HG03565 (cell line): Measurements from ENCODE around the gene RCN1.
"Not testable (repeated sequence)": the region's sequence is repeated elsewhere in the genome, so short reads cannot be mapped to it uniquely, and the experiment has no call there.

Source experiments
- ATAC-seq: cut with Tn5 transposase; IDR thresholded peaks from one replicate; pipeline ENCODE4 v1.9.1; 2021; ENCODE audit warnings: mild to moderate bottlenecking, moderate library complexity; ENCODE audit not compliant: unreplicated experiment

Gene RCN1

DNA sequence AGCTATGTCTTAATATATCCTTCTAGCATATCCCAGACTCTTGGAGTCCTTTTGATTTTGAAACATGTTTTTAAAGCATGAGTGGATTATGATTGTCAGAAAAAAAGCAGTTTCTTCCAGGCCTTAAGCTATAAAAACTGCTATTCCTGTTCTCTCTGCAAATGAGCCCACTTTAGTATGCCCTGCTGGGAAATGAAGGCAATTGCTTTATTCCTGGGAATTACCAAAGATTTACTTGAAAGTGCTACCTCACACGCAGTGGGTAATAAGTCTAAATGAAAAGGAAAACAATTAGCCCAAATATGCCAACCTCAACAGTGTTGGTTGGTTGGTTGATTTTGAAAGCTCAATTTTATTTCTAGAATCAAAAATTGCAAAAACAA, 17.2 kb upstream of the RCN1 start:
- no peak for ATAC-seq

GRCh38 chr11:32079553-32079952, 11.3 kb upstream of the RCN1 start:
- ATAC-seq: no peak

GRCh38 chr11:32080361-32080980, 10.4 kb upstream of the RCN1 start:
- ATAC-seq: no peak

- ATAC-seq: no peak
Measured at GRCh38 chr11:32081129-32081641, 9.7 kb upstream of the RCN1 start.

- ATAC-seq: no peak
Measured at GRCh38 chr11:32081901-32082300, 9.0 kb upstream of the RCN1 start.

DNA sequence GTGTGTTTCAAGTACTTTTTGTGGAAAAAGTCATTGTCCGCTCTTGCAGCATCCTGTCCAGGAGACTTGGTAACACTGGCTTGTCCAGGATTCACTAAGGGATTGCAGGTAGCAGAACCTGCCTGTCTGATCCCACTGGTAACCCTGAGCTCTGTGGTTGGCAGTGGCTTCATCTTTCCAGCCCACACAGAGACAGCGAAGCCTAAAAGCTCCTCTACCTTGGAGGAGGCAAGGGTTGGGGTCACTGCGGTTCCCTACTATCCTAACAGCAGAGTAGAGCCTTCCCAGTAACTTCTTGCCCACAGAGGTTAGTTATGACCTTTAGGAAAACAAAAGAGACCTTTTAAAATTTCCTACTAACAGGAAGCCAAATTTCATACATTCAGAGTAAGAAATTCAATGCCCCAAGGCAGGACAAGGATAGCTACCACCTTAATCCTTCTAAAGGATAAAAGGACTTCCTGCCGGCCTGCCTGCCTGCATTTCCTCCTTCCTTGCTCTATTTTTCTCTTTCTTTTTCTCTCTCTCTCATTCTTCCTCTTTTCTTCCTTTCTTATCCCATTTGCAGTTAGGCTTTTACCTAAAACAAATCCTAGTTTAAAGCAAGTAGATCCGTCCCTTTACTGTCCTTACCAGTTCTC, 8.4 kb upstream of the RCN1 start:
- ATAC-seq: no peak

GRCh38 chr11:32087597-32087996, 3.3 kb upstream of the RCN1 start:
- no peak for ATAC-seq

DNA sequence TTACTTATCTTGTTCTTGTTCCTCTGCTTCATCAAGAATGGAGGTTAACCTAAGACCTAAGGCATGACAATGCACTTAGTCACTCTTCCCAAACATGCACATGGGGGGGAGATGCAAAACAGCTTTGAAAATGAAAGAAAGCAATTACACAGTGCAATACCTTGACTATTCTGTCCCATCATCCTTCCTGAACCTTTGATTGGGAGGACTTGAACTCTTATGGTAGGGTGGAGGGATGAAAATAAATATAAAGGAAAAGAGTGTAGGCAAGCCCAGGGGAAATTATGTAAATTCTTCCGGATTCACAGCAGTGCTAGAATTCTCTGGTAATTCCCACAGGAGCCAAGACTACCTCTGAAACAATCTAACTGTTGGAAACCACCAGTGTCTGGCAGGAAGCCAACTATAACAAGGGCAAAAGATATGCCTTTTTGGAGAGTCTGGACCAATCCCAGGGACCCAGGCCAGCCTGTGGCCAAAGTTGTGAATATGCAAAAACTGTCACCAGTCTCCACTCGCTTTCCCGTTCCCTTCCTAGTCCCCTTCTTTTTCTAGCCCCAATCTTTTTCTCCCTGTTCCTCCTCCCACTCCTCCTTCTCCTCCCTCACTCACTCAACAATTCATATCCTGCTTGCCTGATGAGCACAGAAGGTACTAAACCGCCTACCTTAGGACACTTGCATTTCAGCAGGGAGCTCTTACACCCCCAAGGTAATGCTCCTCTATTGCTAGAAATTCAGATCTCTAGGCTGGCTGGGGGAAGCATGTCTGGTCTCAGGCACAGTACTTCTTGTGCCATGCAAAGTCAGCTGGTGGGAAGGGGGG, 2.5 kb upstream of the RCN1 start:
- peak; percentile 21 for ATAC-seq

DNA sequence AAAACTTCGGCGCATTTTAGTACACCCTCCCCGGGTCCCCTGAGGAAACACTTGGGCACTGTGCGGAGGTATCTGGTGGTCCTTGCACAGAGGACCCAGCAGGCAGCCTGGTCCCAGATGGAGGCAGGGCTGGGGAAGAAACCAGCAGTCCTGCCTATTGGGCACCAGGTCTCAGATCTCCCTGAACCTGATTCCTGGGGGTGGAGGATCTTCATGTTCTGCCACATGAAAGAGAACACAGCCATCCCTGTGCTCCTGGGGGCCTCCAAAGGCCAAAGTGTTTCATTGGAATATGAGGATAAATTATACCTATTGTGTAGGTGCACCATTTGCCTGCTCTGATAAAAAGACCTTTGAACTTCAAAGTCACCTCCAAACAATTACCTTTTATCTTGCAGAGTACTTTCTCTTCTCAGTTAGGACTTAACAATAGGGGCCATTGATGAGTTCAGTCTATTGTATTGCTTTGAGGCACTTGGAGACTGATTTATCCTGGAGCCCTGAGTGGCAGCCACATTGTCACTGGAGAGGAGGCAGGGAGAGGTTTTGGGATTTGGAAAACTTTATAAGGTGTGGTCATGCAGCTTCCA, 1.8 kb downstream of the RCN1 start:
- ATAC-seq: no peak

GRCh38 chr11:32094923-32095322, 4.0 kb downstream of the RCN1 start:
- no peak for ATAC-seq

GRCh38 chr11:32098142-32098903, 7.4 kb downstream of the RCN1 start:
- no peak for ATAC-seq

GRCh38 chr11:32099516-32099915, 8.6 kb downstream of the RCN1 start:
- no peak for ATAC-seq

- ATAC-seq: no peak
Measured at GRCh38 chr11:32100495-32100894, 9.6 kb downstream of the RCN1 start.

GRCh38 chr11:32101791-32102190, 10.9 kb downstream of the RCN1 start:
- ATAC-seq: no peak

DNA sequence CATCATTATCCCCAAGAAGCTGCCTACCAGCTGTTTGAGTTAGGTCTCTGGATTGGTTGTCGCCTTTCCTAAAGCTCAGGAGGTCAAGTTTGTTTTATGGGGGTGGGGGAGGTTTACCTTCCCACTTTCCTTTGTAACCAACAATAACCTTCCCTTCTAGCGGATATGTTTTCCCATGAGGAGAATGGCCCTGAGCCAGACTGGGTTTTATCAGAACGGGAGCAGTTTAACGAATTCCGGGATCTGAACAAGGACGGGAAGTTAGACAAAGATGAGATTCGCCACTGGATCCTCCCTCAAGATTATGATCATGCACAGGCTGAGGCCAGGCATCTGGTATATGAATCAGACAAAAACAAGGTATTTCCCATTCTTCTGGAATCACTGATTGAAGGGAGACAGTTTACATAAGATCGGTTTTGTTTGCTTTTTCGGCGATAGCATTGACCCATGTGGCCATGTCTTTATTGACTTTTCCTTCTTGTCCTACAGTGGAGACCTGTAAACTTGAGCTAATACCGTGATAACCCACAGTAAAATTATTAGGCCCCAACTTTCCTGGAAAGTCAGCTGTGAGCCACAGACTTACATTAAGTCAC, 12.3 kb downstream of the RCN1 start:
- ATAC-seq: not testable (repeated sequence)

DNA sequence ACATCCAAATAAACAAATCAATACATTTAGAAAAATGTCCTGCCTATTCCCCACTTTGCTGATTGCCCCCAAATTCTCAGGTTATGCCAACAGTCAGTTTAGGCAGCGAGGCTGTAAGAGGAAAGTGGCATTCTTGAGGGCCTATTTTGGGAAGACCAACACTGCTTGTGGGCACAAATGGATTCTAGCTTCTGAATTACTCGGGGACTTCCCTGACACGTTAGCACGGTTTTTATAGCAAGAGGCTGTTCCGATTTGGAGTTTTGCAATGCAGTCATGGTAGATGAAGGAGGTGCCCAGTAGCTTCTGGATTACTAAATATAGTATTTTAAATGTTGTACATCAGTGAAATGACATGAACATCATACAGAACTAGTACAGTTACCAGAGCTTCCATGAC, 13.1 kb downstream of the RCN1 start:
- no peak for ATAC-seq

DNA sequence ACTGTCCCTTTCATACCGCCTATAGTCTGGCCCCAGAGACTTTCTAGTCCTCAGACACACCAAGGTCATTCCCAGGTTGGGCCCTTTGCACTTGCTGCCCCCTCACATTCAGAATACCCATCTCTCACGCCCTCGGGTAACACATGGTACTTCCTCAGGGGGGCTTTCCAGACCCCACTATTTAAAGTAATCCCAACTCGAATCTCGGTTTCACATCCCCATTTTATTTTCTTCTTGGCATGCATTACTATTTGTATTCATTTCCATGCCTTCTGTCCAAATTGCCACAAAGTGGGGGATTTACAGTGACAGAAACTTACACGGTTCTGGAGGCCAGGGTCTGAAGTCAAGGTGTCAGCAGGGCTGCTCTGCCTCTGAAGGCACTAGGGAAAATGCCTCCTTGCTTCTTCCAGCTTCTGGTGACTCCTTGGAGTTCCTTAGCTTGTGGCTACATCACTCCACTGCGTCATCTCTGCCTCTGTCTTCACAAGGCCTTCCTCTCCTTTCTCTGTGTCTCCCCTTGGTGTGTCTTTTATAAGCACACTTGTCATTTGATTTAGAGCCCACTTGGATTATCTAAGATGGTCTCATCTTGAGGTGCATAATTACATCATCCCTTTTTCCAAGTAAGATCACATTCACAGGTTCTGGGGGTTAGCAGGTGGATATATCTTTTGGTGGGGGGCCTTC, 15.1 kb downstream of the RCN1 start:
- ATAC-seq: peak; percentile 60

- peak; percentile 28 for ATAC-seq
Measured at GRCh38 chr11:32107647-32108046, 16.8 kb downstream of the RCN1 start.

DNA sequence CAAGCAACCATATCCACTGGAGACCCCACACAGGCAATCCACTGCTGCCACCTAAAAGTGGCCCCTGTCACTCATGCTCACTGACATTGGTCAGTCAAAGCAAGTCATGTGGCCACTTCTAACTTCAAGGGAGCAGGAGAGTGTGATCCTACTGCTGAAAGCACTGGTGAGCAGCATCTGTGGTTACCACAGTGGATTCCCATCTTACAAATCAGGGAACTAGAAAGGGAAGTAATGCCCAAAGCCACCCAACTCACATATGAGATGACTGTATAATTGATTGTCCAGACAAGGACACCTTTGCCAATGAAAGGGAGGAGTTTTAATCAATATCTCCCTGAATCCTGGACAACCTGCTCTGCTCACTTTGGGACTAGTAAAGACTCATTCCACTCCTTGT, 17.7 kb downstream of the RCN1 start:
- ATAC-seq: no peak

- no peak for ATAC-seq
Measured at GRCh38 chr11:32109138-32109537, 18.3 kb downstream of the RCN1 start.
